HL-60/S4 treated with retinoic acid at 250 ng/mL for 4 days and 3 days (cell line): ENCODE measurements around the gene MALT1.
"Not testable (repeated sequence)": the region's sequence is repeated elsewhere in the genome, so short reads cannot be mapped to it uniquely, and the experiment has no call there.

Source experiments
- in situ Hi-C: fragments of 300-500 bp; cut with MboI; formaldehyde crosslinking; loops from 2 replicates; pipeline ENCODE4 v1.7.0; 2022; ENCODE audit warnings: low sequenced_read_pairs

The MALT1 gene

DNA sequence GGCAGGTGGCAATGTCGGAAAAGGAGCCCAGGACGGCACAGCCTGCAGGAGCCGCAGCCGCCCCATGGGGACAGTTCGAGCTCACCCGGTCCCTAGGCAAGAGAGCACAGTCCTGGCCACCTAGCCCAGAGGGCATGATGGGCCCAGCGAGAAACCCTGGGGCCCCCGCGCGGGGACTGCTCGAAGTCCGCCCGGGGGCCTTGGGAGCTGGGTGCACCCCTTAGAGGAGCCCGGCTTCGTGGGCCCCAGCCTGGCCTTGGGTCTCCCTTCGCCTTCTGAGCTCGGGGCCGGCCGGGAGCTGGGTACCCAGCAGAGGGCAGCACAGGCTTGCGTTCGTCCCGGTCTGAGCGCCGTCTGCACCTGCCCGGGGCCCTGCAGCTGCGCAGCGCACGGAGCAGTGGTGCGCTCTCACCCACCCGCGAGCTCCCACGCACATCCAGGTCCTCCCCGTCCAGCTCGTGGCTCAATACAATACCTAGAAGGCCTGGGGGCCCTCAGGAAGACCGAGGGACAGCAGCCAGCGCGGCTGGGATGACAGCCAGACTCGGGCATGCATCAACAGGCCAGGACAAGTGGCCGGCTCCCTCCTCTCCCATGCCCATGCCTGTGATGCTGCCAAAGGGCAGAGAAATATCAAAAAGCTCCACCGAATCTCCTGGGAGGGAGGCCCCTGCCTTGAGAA lies 97.2 kb downstream of the MALT1 start:
- in situ Hi-C loops: loop anchor here (10.0 kb wide), 1 partner anchor 234 kb away; no protein-coding TSS in a partner anchor

DNA sequence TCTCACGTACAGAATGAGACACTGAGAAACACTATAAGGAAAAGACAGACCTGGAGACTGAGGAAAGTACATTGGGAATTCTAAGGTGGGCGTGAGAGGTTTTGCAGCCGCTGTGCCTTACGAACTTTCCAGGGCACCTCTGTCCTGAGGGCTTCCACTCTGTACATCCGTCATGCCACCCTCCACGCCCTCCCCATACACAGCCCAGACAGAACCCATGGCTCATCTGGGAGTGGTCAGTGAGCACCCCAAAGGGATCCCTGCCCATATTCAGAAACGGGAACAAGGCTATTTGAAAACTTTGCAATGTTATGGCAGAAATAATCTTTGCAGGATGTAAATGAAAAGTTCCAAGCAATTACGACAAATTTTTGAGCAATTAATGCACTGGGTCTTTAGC lies 98.1 kb downstream of the MALT1 start:
- in situ Hi-C loops: loop anchor here (10.0 kb wide), 1 partner anchor 235 kb away; no protein-coding TSS in a partner anchor

DNA sequence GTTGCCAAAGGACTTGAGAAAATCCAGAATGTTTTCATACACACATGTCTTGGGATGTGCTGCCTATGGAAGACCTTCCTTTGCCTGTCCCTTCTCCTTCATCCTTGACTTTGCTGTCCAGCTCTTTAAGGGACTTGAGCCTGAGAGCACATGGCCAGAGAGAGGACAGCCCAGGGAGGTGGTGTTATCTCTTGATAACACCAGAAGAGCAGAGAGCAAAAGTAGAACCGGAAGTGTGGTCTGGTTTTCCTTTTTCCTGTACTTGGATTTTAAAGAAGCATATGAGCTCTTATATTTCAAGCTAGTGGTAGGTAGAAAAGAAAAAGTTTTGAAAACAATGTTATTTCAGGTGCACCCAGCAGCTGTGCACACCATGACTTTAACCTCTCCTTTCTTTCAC lies 99.3 kb downstream of the MALT1 start:
- in situ Hi-C loops: no loop called here

DNA sequence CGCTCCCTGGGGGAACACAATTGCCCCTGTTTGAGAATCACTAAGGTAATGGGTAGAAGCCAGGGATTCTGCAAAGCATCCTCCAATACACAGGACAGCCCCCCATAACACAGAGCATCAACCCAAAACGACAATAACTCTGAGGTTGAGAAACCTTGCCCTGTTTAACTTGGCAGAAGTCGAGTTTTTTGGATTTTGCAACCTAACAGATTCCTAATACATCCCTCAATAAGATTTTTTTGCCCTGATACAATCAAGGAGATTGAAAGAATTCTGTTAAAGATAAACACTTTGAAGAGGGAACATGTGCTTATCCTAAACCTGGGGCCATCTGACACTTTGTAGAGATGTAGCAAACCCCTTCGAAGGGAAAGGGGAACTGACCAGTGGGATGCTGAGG lies 100.9 kb downstream of the MALT1 start:
- in situ Hi-C loops: no loop called here

DNA sequence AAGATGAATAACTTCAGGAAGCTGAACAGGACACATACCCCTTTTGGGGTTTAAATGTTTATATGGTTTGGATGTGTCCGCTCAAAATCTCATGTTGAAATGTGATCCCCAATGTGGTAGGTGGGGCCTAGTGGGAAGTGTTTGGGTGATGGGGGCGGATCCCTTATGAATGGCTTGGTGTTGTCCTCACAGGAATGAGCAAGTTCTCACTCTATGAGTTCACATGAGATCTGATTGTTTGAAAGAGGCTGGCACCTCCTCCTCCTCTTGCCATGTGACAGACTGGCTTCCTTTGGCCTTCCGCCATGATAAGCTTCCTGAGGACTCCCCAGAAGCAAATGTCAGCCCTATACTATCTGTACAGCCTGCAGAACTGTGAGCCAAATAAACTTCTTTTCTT lies 104.8 kb downstream of the MALT1 start:
- in situ Hi-C loops: no loop called here

DNA sequence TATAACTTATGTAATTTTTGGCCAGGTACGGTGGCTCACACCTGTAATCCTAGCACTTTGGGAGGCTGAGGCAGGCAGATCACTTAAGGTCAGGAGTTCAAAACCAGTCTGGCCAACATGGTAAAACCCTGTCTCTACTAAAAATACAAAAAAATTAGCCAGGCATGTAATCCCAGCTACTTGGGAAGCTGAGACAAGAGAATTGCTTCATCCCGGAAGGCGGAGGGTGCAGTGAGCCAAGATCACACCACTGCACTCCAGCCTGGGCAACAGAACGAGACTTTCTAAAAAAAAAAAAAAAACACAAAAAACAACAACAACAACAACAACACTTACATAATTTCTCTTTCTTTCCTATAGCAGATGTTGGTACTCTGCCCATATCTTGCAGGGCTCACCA lies 105.3 kb downstream of the MALT1 start:
- in situ Hi-C loops: not testable (repeated sequence)

DNA sequence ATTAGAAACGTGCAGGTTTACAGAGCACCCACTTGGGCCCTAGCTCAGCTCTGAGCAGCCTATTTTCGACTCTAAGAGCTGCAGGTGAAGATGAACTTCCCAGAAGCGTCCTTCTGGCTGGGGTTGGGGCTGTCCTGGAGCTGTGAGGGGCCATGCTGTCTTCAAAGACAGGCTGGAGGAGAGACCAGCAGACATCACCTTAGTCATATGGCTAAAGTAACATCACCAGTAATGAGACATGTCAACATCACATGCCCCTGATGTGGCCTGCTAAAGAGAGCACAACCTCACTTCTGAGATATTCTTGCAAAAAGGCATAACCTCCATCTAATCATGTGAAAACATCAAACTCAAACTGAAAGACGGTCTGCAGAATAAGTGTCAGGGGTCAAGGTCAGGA lies 106.2 kb downstream of the MALT1 start:
- in situ Hi-C loops: no loop called here

DNA sequence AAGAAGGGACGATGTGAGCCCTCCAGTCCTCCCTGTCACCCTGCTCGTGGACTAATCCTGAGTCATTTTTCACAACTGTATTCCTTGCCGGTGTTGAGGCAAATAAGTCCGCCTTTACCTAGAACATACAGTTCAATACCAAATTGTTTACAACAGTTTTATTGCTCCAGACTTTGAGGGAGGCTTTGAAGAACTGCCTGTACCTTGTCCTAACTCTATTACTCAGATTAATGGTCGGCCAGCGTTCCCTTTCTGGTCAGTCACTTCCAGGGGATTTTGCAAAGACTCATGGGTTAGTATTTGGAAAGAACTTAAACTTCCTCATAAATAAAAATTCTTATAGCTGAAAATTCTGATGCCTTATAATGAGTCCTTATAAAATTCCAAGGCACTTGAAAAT lies 108.3 kb downstream of the MALT1 start:
- in situ Hi-C loops: no loop called here

DNA sequence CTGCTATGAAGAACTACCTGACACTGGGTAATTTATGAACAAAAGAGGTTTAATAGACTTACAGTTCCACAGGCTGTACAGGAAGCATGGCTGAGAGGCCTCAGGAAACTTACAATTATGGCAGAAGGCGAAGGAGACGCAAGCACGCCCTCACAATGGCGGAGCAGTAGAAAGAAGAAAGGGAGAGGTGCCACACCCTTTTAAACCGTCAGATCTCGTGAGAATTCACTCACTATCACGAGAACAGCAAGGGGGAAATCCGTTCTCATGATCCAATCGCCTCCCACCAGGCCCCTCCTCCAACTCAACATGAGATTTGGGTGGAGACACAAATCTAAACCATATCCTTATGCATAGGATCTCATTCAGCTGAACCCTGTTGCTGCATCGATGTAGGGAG lies 108.8 kb downstream of the MALT1 start:
- in situ Hi-C loops: no loop called here

DNA sequence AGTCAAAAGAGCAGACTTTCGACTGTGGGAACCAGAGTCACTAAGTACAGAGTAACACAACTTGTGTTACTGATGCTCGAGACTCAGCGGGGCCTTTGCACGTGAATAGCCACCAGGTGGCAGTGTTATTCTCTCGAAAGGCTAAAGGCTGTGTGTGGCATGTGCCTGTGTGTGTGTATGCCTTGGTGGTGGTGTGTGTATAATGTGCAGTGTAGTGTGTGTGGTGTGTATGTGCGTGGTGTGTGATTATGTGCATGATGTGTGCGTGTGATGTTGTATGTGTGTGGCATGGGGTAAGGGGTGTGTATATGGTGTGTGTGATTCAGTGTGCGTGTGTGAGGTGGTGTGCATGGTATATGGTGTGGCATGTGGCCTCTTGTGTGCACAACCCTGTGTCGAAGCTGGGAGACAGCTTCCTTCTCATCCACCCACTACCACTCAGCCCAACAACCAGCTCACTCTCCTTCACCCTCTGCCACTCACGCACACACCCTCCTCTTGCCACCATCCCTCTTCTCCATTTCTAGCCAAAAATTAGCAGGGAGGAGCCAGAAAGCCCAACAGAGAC lies 110.4 kb downstream of the MALT1 start:
- in situ Hi-C loops: no loop called here

DNA sequence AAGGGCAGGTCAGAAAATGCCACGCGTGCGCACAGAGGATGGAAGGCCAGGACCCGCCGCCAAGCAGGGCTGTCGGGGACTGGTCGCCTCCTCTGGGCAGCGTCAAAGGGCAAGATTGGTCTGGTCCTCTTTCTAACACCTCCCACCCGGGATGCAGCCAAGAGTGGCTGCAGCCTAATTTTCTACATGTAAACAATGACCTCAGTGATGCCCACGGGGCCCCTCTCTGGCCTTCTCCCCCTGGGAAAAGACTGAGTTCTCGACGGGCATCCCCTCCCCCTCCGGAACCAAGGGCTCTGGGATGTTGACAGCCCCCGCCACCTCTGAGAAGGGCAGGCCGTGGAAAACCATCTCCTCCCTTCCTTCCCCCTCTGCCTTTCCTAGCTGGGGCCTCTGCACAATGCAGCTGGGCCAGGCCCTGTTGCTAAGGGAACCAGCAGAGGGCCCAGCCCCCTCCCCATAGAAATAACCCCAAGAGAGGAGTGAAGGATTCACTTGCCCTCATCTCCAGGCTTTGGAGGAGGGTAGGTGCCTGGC lies 113.4 kb downstream of the MALT1 start:
- in situ Hi-C loops: no loop called here

DNA sequence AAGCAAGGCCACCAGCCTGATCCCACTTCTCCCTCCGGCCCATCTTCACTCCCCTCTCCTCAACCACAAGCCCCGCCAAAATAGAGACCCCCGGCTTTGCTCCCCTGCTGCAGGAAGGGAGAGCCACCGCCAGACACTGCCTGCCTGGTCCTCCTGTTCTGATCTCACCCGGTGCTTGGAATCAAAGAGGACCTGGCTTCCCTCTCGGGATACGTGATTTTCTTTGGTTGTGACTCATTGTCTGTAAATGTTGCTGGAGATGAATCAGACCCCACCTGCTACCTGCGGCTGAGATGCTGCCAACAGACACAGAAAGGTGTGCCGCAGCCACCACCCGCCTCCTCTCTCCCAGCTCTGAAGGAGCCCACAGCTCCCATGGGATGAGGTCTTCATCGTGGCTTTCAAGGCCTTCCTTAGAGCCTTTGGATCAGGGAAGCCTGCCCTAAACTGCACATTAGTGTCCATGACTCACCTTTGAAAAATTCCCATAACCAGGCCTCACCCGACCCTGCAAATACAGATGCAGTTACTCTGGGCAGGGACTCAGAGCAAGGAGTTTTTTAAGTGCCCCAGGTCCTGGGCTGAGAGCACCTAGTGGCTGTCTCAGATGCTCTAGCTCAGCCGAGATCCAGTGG lies 114.0 kb downstream of the MALT1 start:
- in situ Hi-C loops: no loop called here

DNA sequence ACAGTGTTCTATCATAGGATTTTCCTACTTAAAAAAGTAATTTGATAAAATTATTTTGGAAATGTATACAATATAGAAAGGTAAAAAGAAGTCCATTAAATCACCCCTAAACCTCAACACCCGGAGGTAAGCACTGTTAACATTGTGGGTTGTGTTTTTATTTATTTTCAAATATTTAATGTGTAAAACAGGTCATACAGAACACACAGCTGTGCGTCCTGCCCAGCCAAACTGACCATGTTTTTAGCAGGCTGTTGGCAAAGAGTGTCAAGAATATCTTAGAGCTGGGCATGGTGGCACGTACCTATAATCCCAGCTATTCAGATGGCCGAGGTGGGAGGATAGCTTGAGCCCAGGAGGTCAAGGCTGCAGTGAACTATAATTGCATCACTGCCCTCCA lies 114.6 kb downstream of the MALT1 start:
- in situ Hi-C loops: no loop called here

DNA sequence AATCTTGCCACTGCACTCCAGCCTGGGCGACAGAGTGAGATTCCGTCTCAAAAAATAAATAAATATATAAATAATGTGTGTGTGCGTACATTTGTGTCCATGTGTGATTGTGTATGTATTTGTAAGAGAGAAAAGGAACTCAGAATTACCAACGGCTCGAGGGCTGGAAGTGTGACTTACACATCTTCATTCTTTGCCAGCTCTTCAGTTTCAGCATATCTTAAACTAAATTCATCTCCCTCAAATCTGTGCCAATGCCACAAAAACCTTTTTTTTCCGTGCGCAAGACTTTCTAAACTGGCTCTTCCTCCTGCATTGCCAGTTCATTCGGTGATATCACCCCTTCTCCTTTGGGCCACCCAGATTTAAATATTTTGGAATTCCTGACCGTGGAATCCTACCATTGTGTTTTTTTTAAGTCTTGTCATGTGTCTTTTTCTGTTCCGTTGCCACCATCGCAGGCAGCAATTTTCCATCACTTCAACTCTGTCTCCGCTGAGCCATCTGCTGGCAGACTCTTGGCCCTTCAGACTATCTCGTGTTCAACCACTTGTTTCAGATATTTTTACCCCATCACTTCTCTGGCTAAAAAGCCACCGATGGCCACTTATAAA lies 116.4 kb downstream of the MALT1 start:
- in situ Hi-C loops: no loop called here

DNA sequence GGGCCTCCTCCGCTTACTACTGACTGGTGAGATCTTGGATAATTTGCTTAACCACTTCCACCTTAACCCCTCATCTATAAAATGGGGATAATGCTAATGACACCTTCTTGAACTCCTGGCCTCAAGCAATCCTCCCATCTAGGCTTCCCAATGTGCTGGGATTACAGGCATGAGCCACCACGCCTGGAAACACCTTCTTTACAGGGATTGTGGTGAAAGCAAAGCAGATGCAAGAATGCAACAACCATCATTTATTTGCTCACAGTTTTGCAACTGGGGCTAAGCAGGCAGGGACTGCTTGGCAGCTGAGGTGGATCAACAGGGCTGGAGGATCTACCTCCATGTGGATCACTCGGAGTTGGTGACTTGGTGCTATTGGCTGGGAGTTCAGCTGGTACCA lies 117.2 kb downstream of the MALT1 start:
- in situ Hi-C loops: no loop called here

DNA sequence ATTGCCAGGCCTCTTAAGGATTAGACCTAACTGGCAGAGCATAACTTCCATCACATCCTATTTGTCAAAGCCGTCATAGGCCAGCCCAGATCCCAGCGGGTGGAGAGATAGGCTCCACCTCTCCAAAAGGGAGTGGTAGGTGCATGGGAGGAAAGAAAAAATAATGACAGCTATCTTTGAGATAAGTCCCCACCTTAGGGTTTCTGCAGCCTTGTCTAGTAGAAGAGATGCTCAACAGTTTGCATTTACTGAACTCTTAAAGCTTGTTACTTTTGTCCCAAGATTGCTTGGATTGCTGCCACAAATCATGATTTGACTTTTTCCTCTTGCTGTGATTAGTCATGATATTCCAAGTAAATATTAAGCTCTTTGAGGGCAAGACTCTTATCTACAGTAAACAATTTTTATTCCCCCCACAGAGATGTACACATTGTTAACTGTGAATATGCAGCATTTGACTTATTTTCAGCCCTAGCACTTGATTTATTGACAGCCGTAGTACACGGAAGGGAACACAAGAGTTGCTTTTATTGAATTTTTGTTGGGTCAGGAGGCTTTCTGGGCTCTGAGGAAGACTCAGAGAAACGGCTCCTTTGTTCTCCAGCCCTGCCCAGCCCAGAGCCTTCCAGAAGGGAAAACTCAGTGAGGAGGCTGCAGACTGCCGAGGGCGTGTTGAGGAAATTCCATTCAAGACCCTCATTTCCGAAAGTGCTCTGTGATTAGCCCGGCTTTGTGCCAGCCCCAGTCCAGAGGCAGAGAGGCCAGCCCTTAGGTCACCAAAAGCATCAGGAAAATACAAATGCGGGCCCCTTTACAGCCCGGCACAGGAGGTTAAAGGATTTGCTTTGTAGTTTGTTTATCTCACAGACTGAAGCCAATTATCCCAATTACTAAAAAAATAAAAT lies 118.0 kb downstream of the MALT1 start:
- in situ Hi-C loops: no loop called here

DNA sequence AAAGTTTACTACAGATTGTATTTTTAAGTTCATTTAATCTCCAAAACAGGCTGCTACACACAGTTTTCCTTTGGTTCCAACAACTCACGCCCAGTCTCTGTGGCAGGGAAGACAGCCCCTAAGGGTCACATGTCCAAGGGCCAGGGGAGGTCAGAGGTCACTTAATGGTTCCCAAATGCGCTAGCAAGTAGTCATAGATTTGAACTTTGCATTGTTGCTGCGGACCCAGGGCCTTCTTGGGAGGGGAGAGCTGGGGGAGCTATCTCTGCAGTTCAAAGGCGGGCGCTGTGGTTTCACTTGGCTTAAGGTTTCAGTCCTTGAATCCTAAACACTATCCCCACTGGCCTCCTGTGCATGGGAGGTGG lies 118.6 kb downstream of the MALT1 start:
- in situ Hi-C loops: loop anchor here (10.0 kb wide), 1 partner anchor 285 kb away; no protein-coding TSS in a partner anchor

DNA sequence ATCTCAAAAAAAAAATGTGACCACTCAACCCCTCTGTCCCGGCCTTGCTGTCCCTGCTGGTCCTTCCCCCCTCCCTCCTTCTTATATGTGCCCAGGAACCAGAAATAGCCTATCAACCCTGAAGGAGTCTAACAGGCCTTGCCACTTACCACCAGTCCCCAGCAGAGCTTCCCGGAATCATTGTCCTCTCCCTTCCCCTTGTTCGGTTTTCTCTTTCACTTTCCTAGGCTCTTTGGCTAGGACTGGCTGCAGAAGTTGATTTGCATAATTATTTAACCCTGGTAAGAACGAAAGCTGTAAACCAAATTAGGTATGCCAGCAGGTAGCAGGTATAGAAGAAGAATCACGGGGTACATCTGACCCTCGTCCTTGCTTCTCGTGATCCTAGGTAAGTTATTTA lies 120.8 kb downstream of the MALT1 start:
- in situ Hi-C loops: loop anchor here (10.0 kb wide), 1 partner anchor 283 kb away; no protein-coding TSS in a partner anchor

DNA sequence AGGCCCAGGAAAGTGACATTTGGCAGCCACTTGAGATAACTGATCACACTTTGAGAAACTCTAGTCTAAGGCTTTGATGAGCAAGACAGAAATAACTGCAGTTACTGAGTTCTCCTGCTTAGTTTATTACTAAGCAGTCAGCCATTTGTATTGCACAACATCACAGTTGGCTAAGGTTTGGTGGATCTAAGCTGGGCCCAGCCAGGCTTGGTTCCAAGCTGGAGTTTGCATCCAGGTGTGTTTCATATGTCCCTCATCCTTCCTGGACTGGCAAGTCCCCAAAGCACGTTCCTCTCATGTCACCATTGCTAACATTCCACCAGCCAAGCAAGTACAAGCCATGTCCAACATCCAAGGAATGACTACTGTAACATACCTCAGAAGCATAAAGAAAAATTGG lies 122.1 kb downstream of the MALT1 start:
- in situ Hi-C loops: loop anchor here (10.0 kb wide), 1 partner anchor 281 kb away; no protein-coding TSS in a partner anchor

DNA sequence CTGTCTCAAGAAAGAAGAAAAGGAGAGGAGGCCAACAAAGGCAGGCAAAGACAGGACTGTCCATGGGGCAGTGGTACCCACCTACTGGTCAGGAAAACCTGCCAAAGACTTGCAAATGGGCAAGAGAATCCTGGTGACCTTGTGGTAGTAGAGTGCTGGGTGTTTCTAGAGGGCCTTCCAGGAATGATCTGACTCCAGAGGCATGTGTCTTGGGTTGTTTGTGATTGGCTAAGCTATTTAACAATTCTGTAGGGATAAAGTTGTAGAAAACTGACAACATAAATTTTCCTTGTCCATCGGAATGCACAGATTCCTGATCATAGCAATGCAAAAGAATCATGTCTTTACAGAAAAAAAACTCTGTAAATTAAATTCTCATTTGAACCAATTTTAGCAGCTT lies 125.0 kb downstream of the MALT1 start:
- in situ Hi-C loops: loop anchor here (10.0 kb wide), 1 partner anchor 279 kb away; no protein-coding TSS in a partner anchor
